B cell (primary cell): ENCODE measurements around the gene GLRX. TPM values are rescaled to one million over a fixed set of nuclear protein-coding genes. Genes with fewer than 3 reads are reported as not detected.

Experiments used
- ATAC-seq: fragments of 200-7000 bp; cut with Tn5 transposase; one replicate; pipeline ENCODE4 v1.10.0; 2021; ENCODE audit warnings: low read depth, mild to moderate bottlenecking, moderate number of reproducible peaks, moderate library complexity
- CTCF ChIA-PET: fragments of 350-600 bp; sonication (Branson Sonifier 250); formaldehyde crosslinking; loops from one replicate; lab custom pipeline; 2021; ENCODE audit warnings: antibody characterized with exemption, inconsistent platforms; lab: Charles Lee
- POLR2A ChIA-PET: fragments of 350-600 bp; sonication (Branson Sonifier 250); formaldehyde crosslinking; loops from one replicate; lab custom pipeline; 2021; ENCODE audit warnings: antibody characterized with exemption; lab: Charles Lee
- DNase-seq: peaks from one replicate; pipeline ENCODE4 v3.0.0; 2013
- H2AFZ ChIP-seq: 2 replicates; pipeline ENCODE4 v1.6.1; 2012; ENCODE audit warnings: mild to moderate bottlenecking, low read depth, low read length; ENCODE audit not compliant: insufficient read depth, poor library complexity, severe bottlenecking
- H3K27ac ChIP-seq, 2 donors: 1 replicate in 1 of 2; 2 replicates in 1 of 2; pipeline ENCODE4 v1.5.1; 2012 to 2013; ENCODE audit warnings: low read length in 2 of 2, mild to moderate bottlenecking in 2 of 2, moderate library complexity in 1 of 2
- H3K27me3 ChIP-seq, 4 experiments: fragments of 200-600 bp in 1 of 4; sonication (generic) in 1 of 4; replicated peaks in 1 of 4; 1 replicate in 2 of 4; 2 replicates in 2 of 4; pipeline versions ENCODE4 v1.6.1 to v1.7.0; 2013 to 2016; ENCODE audit warnings: low read length in 3 of 4, mild to moderate bottlenecking in 2 of 4, mixed read lengths in 1 of 4, moderate library complexity in 1 of 4; ENCODE audit not compliant: insufficient read depth in 4 of 4, control insufficient read depth in 3 of 4; ENCODE audit errors: control extremely low read depth in 1 of 4
- H3K36me3 ChIP-seq, 2 experiments: replicated peaks in 1 of 2; 1 replicate in 1 of 2; 2 replicates in 1 of 2; pipeline versions ENCODE4 v1.6.1 to v1.7.1; 2013; ENCODE audit warnings: low read length in 1 of 2; ENCODE audit not compliant: insufficient read depth in 2 of 2, control insufficient read depth in 1 of 2; ENCODE audit errors: control extremely low read depth in 1 of 2, extremely low read depth in 1 of 2
- H3K4me1 ChIP-seq, 2 donors: fragments of 200-600 bp in 1 of 2; sonication (generic) in 1 of 2; 1 replicate in 1 of 2; 2 replicates in 1 of 2; pipeline versions ENCODE4 v1.5.1 to v1.6.1; 2013 to 2017; ENCODE audit warnings: low read length in 2 of 2; ENCODE audit not compliant: control insufficient read depth in 2 of 2, insufficient read depth in 2 of 2
- H3K4me2 ChIP-seq: replicated peaks from 2 replicates; pipeline ENCODE3; 2012; ENCODE audit warnings: mild to moderate bottlenecking, low read depth, low read length; ENCODE audit not compliant: poor library complexity, severe bottlenecking
- H3K4me3 ChIP-seq, 5 experiments: fragments of 200-600 bp in 1 of 5; sonication (generic) in 1 of 5; 1 replicate in 3 of 5; 2 replicates in 2 of 5; pipeline versions ENCODE4 v1.5.1 to v1.7.0; 2011 to 2016; ENCODE audit warnings: low read length in 4 of 5, mild to moderate bottlenecking in 4 of 5, low read depth in 2 of 5, control low read depth in 1 of 5, moderate library complexity in 1 of 5; ENCODE audit not compliant: insufficient read depth in 1 of 5; ENCODE audit errors: control extremely low read depth in 1 of 5, extremely low read depth in 1 of 5
- H3K79me2 ChIP-seq: fragments of 200-600 bp; sonication (generic); one replicate; pipeline ENCODE4 v1.6.0; 2016; ENCODE audit warnings: low read length; ENCODE audit not compliant: control insufficient read depth, insufficient read depth
- H3K9ac ChIP-seq: fragments of 200-600 bp; sonication (generic); 2 replicates; pipeline ENCODE4 v1.6.1; 2017; ENCODE audit warnings: mild to moderate bottlenecking, low read length, moderate library complexity
- H3K9me3 ChIP-seq, 3 donors: one replicate each; pipeline versions ENCODE4 v1.6.1 to v1.7.1; 2013; ENCODE audit warnings: low read length in 2 of 3; ENCODE audit not compliant: control insufficient read depth in 2 of 3, insufficient read depth in 1 of 3; ENCODE audit errors: control extremely low read depth in 1 of 3
- H4K20me1 ChIP-seq: 2 replicates; pipeline ENCODE4 v1.6.0; 2012; ENCODE audit warnings: mild to moderate bottlenecking, low read length; ENCODE audit not compliant: insufficient read depth, control insufficient read depth, poor library complexity, severe bottlenecking
- H3K27ac Mint-ChIP-seq: one replicate; pipeline ENCODE4 v1.8.0; 2021; ENCODE audit warnings: mixed read lengths
- H3K27me3 Mint-ChIP-seq: one replicate; pipeline ENCODE4 v1.8.0; 2021; ENCODE audit warnings: mixed read lengths
- H3K4me1 Mint-ChIP-seq: one replicate; pipeline ENCODE4 v1.8.0; 2021; ENCODE audit warnings: mixed read lengths
- H3K4me3 Mint-ChIP-seq: one replicate; pipeline ENCODE4 v1.8.0; 2021; ENCODE audit warnings: mixed read lengths
- H3K9me3 Mint-ChIP-seq: one replicate; pipeline ENCODE4 v1.8.0; 2022; ENCODE audit warnings: mixed read lengths; ENCODE audit not compliant: insufficient read depth
- EZH2 ChIP-seq: IDR thresholded peaks from 2 replicates; pipeline ENCODE4 v1.6.1; 2012; ENCODE audit warnings: borderline replicate concordance, low read depth, mild to moderate bottlenecking, moderate library complexity, low read length; ENCODE audit not compliant: insufficient read depth, poor library complexity, severe bottlenecking
- WGBS: methylation state at CpG from one replicate; pipeline ENCODE4 v1.1.5; 2013; ENCODE audit warnings: missing lambda C conversion rate; ENCODE audit not compliant: insufficient coverage; 5-methylcytosine and 5-hydroxymethylcytosine counted together
- intact Hi-C: fragments of 100-400 bp; cut with micrococcal nuclease; formaldehyde crosslinking; loops from one replicate; pipeline ENCODE4 v1.10.0; 2022
- polyA plus RNA-seq: library from polyadenylated mRNA; depleted of rRNA; stranded (reverse); fragments of >200 nt; gene quantifications from 2 replicates; pipeline ENCODE4 v1.2.3, GENCODE V29; 2012
- total RNA-seq, 2 donors: library from RNA; stranded (reverse); fragments of 120-200 nt in 1 of 2; gene quantifications; 1 replicate in 1 of 2; 2 replicates in 1 of 2; pipeline versions ENCODE4 v1.2.3 to v1.2.4, GENCODE V29; 2013 to 2022
- TF ChIP-seq, protein P1 (sequence below): fragments of 200-600 bp; IDR thresholded peaks from one replicate; pipeline ENCODE4 v1.8.0; 2022; ENCODE audit warnings: antibody characterized with exemption, mild to moderate bottlenecking

The GLRX gene
- total and polyA plus RNA-seq, 2 donors (not counting 1 experiment from before 2014, with no cell fraction given) = 44.6 to 54.8 TPM

DNA sequence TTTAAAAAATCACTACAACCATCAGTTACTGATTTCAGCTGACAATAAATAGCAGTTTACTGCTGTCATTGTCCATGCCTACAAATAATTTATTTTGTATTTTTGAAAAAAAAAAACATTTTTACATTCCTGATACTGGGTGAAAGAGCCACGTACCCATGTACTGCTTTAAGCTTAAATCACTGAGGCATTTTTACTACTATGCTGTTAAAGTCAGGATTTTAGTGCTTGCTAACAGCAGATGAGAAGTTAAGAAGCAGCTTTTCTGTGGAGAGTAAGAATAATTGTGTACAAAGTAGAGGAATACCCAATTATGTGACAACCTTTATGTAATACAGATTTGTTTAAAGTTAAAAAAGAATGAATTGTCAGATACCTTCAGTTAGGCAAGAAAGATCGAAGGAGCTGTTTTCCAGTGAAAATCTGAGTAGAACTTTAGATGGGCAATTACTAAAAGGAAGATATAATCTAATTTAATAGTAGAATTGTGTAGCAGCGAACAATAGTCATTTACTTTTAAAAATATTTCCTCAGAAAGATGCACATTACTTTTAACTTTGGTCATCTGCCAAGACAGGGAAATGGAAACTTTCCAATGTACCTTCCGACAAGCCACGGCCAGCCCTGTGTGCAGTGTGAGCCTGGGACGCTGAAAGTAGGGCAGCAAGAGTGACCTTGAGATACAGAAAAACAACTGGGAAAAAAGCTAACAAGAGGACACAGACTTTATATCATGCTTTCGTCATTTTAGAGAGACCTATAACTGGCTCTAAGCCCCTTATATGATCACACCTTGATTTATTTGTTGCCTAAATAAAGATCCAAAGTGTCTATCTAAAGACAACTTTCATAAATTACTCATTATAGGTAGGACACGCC is 51.5 kb downstream of the GLRX start:
- Mint-ChIP-seq H3K27me3 (no peaks in the 10 kb centered on the region), H3K4me3 (no peak overlapping the region), H3K4me1 (no peaks in the 10 kb centered on the region), H3K9me3 (no peaks in the 10 kb centered on the region), H3K27ac (no peak overlapping the region)
- no peak for ATAC-seq
- Histone ChIP-seq H3K79me2 (no peaks in the 10 kb centered on the region), H3K9me3 (no peaks in the 10 kb centered on the region), H4K20me1 (no peaks in the 10 kb centered on the region), H3K9ac (no peak overlapping the region), H3K27me3 (no peaks in the 10 kb centered on the region), H3K4me1 (no peaks in the 10 kb centered on the region), H3K27ac (no peak overlapping the region), H3K36me3 (no peaks in the 10 kb centered on the region), H3K4me2 (no peak overlapping the region), H3K4me3 (no peak overlapping the region), H2AFZ (no peak overlapping the region)
- TF ChIP-seq EZH2 = no peak
- TF ChIP-seq, protein P1, sequence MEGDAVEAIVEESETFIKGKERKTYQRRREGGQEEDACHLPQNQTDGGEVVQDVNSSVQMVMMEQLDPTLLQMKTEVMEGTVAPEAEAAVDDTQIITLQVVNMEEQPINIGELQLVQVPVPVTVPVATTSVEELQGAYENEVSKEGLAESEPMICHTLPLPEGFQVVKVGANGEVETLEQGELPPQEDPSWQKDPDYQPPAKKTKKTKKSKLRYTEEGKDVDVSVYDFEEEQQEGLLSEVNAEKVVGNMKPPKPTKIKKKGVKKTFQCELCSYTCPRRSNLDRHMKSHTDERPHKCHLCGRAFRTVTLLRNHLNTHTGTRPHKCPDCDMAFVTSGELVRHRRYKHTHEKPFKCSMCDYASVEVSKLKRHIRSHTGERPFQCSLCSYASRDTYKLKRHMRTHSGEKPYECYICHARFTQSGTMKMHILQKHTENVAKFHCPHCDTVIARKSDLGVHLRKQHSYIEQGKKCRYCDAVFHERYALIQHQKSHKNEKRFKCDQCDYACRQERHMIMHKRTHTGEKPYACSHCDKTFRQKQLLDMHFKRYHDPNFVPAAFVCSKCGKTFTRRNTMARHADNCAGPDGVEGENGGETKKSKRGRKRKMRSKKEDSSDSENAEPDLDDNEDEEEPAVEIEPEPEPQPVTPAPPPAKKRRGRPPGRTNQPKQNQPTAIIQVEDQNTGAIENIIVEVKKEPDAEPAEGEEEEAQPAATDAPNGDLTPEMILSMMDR = no peak
- intact Hi-C loops = no loop called here
- WGBS = no CpG with 5 or more reads among the region's 8 CpGs
- ChIA-PET POLR2A (no interaction called here), CTCF (interaction anchor here (0.9 to 3.3 kb wide), 6 partner anchors 10 to 107 kb away, joined by 3 to 19 read pairs (median 4); partner anchors contain the start of gene RHOBTB3)
- no peak for DNase-seq

DNA sequence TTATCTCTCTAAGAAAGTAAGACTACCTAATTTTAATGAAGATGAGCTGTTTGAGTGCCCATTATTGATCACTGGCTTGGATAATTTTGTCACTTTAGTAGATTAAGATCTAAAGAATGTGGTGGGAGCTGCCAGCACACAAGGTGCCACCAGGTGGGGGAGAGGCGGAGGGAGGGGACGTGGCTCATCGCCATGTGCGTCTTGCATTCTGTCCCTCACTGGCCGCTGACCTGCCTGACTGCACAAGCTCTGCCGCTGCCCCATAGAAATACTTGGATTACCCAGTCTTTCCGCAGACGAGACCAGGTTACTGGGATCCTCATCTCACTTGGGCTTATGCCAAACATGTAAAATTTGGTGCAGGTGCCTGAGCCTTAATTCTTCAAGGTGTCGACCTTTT is 53.8 kb downstream of the GLRX start:
- no peaks in the 10 kb centered on the region for H3K27me3 ChIP-seq
- no peaks in the 10 kb centered on the region for H3K4me1 Mint-ChIP-seq
- no peak overlapping the region for H3K9ac ChIP-seq
- H3K4me1 ChIP-seq = no peaks in the 10 kb centered on the region
- ChIA-PET POLR2A (no interaction called here), CTCF (interaction anchor here (0.6 to 3.3 kb wide), 5 partner anchors 13 to 568 kb away, joined by 3 to 19 read pairs (median 4); no protein-coding TSS in a partner anchor)
- H2AFZ ChIP-seq = no peak overlapping the region
- intact Hi-C loops = no loop called here
- no peaks in the 10 kb centered on the region for H3K27me3 Mint-ChIP-seq
- no peak overlapping the region for H3K4me3 ChIP-seq
- no peak overlapping the region for H3K4me2 ChIP-seq
- no peaks in the 10 kb centered on the region for H4K20me1 ChIP-seq
- no peak overlapping the region for H3K4me3 Mint-ChIP-seq
- WGBS = 96% methylated on average over 9 of the region's 9 CpGs
- no peak overlapping the region for H3K27ac Mint-ChIP-seq
- H3K9me3 Mint-ChIP-seq = no peaks in the 10 kb centered on the region
- no peak overlapping the region for H3K27ac ChIP-seq
- TF ChIP-seq, protein P1 = no peak
- no peak for TF ChIP-seq EZH2
- ATAC-seq (no peak), DNase-seq (no peak)
- no peaks in the 10 kb centered on the region for H3K9me3 ChIP-seq
- H3K79me2 ChIP-seq = no peaks in the 10 kb centered on the region
- no peaks in the 10 kb centered on the region for H3K36me3 ChIP-seq
